Measurements from ENCODE around the gene CCDC66.

Gene CCDC66

DNA sequence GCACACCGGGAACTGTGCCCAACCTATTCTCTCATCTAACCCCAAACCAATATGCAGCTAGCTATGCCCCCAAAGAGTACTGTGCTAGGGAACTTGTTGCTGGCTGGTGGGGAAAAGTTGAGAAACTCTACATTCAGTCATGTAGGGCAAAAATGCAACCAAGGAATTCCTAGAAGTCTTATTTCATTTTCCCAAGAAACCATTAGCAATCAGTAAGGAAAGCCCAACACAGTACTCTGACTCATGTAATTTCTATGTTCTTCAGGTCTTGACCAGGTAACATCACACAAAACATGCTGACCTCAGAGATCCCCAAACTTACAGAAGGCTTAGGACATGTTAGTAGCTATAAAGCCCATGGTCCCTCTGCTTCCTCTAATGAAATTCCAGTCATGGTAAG, 74.0 kb downstream of the CCDC66 start:
- no peak for ATAC-seq
- no peak for TF ChIP-seq ARNTL (CRISPR knock-in tag; IDR thresholded peaks at IDR 0.05; ENCODE audit: borderline replicate concordance, low read depth)
- TF ChIP-seq ZC3H10 (CRISPR knock-in tag; IDR thresholded peaks at IDR 0.05) = no peak
- TF ChIP-seq, protein P1, sequence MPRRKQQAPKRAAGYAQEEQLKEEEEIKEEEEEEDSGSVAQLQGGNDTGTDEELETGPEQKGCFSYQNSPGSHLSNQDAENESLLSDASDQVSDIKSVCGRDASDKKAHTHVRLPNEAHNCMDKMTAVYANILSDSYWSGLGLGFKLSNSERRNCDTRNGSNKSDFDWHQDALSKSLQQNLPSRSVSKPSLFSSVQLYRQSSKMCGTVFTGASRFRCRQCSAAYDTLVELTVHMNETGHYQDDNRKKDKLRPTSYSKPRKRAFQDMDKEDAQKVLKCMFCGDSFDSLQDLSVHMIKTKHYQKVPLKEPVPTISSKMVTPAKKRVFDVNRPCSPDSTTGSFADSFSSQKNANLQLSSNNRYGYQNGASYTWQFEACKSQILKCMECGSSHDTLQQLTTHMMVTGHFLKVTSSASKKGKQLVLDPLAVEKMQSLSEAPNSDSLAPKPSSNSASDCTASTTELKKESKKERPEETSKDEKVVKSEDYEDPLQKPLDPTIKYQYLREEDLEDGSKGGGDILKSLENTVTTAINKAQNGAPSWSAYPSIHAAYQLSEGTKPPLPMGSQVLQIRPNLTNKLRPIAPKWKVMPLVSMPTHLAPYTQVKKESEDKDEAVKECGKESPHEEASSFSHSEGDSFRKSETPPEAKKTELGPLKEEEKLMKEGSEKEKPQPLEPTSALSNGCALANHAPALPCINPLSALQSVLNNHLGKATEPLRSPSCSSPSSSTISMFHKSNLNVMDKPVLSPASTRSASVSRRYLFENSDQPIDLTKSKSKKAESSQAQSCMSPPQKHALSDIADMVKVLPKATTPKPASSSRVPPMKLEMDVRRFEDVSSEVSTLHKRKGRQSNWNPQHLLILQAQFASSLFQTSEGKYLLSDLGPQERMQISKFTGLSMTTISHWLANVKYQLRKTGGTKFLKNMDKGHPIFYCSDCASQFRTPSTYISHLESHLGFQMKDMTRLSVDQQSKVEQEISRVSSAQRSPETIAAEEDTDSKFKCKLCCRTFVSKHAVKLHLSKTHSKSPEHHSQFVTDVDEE (CRISPR knock-in tag; IDR thresholded peaks at IDR 0.05) = no peak
- TF ChIP-seq, protein P2, sequence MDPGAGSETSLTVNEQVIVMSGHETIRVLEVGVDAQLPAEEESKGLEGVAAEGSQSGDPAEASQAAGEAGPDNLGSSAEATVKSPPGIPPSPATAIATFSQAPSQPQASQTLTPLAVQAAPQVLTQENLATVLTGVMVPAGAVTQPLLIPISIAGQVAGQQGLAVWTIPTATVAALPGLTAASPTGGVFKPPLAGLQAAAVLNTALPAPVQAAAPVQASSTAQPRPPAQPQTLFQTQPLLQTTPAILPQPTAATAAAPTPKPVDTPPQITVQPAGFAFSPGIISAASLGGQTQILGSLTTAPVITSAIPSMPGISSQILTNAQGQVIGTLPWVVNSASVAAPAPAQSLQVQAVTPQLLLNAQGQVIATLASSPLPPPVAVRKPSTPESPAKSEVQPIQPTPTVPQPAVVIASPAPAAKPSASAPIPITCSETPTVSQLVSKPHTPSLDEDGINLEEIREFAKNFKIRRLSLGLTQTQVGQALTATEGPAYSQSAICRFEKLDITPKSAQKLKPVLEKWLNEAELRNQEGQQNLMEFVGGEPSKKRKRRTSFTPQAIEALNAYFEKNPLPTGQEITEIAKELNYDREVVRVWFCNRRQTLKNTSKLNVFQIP (CRISPR knock-in tag; IDR thresholded peaks at IDR 0.05; ENCODE audit: borderline replicate concordance, low read depth) = no peak
- TF ChIP-seq CSDC2 (CRISPR knock-in tag; IDR thresholded peaks at IDR 0.05) = no peak
- TF ChIP-seq RARB (CRISPR knock-in tag; IDR thresholded peaks at IDR 0.05) = no peak
- TF ChIP-seq TOX (CRISPR knock-in tag; IDR thresholded peaks at IDR 0.05; ENCODE audit: borderline replicate concordance) = no peak
- TF ChIP-seq OSR1 (CRISPR knock-in tag; IDR thresholded peaks at IDR 0.05) = no peak
- no peak for TF ChIP-seq GLIS3 (CRISPR knock-in tag; IDR thresholded peaks at IDR 0.05)
- no peak for TF ChIP-seq ZFP30 (CRISPR knock-in tag; IDR thresholded peaks at IDR 0.05)
- TF ChIP-seq PPARA (CRISPR knock-in tag; IDR thresholded peaks at IDR 0.05; ENCODE audit: borderline replicate concordance) = no peak
- TF ChIP-seq ZFP3 (CRISPR knock-in tag; IDR thresholded peaks at IDR 0.05) = no peak
- TF ChIP-seq ESRRG (CRISPR knock-in tag; IDR thresholded peaks at IDR 0.05) = no peak
- TF ChIP-seq SNAI2 (CRISPR knock-in tag; IDR thresholded peaks at IDR 0.05) = no peak
- no peak for TF ChIP-seq BACH2 (CRISPR knock-in tag; IDR thresholded peaks at IDR 0.05; ENCODE audit: borderline replicate concordance)
- TF ChIP-seq ZNF565 (CRISPR knock-in tag; conservative IDR thresholded peaks at IDR 0.05; ENCODE audit: low read depth) = no peak
- TF ChIP-seq, protein P3, sequence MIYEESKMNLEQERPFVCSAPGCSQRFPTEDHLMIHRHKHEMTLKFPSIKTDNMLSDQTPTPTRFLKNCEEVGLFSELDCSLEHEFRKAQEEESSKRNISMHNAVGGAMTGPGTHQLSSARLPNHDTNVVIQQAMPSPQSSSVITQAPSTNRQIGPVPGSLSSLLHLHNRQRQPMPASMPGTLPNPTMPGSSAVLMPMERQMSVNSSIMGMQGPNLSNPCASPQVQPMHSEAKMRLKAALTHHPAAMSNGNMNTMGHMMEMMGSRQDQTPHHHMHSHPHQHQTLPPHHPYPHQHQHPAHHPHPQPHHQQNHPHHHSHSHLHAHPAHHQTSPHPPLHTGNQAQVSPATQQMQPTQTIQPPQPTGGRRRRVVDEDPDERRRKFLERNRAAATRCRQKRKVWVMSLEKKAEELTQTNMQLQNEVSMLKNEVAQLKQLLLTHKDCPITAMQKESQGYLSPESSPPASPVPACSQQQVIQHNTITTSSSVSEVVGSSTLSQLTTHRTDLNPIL (CRISPR knock-in tag; IDR thresholded peaks at IDR 0.05; ENCODE audit: low read depth) = no peak
- no peak for TF ChIP-seq ISL1 (CRISPR knock-in tag; IDR thresholded peaks at IDR 0.05)

DNA sequence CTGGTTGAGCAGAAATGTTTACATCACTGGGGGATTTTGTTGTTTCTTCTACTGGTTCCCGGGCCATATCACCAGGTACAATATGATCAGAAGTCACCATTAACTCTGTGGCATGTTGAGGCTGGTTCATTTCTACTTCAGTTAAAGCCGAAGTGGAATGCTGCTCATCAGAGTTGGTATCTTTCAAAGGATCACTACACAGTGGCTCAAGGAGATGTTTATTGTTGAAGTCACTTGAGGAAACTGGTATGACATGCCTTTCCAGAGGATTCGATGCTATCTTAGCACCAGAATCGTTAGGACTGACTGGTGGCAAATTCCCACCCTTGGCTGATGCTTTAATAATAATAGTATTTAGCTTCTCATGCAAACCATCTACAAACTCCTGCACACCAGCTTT, 76.2 kb downstream of the CCDC66 start:
- TF ChIP-seq ISL1 (CRISPR knock-in tag; IDR thresholded peaks at IDR 0.05) = no peak
- no peak for TF ChIP-seq GLIS3 (CRISPR knock-in tag; IDR thresholded peaks at IDR 0.05)
- TF ChIP-seq ZFP3 (CRISPR knock-in tag; IDR thresholded peaks at IDR 0.05) = no peak
- no peak for TF ChIP-seq ZNF70 (CRISPR knock-in tag; IDR thresholded peaks at IDR 0.05)
- no peak for TF ChIP-seq RARB (CRISPR knock-in tag; IDR thresholded peaks at IDR 0.05)
- TF ChIP-seq ESRRG (CRISPR knock-in tag; IDR thresholded peaks at IDR 0.05) = no peak
- TF ChIP-seq ZC3H10 (CRISPR knock-in tag; IDR thresholded peaks at IDR 0.05) = no peak
- no peak for TF ChIP-seq ZFP30 (CRISPR knock-in tag; IDR thresholded peaks at IDR 0.05)
- TF ChIP-seq, protein P2 (CRISPR knock-in tag; IDR thresholded peaks at IDR 0.05; ENCODE audit: borderline replicate concordance, low read depth) = no peak
- TF ChIP-seq CSDC2 (CRISPR knock-in tag; IDR thresholded peaks at IDR 0.05) = no peak
- TF ChIP-seq, protein P4, sequence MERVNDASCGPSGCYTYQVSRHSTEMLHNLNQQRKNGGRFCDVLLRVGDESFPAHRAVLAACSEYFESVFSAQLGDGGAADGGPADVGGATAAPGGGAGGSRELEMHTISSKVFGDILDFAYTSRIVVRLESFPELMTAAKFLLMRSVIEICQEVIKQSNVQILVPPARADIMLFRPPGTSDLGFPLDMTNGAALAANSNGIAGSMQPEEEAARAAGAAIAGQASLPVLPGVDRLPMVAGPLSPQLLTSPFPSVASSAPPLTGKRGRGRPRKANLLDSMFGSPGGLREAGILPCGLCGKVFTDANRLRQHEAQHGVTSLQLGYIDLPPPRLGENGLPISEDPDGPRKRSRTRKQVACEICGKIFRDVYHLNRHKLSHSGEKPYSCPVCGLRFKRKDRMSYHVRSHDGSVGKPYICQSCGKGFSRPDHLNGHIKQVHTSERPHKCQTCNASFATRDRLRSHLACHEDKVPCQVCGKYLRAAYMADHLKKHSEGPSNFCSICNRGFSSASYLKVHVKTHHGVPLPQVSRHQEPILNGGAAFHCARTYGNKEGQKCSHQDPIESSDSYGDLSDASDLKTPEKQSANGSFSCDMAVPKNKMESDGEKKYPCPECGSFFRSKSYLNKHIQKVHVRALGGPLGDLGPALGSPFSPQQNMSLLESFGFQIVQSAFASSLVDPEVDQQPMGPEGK (CRISPR knock-in tag; IDR thresholded peaks at IDR 0.05; ENCODE audit: borderline replicate concordance) = no peak
- TF ChIP-seq OSR1 (CRISPR knock-in tag; IDR thresholded peaks at IDR 0.05) = no peak
- no peak for ATAC-seq

Measured in SK-N-SH treated with all-trans-retinoic acid at 6 μM for 48 hours (cell line).